ENCODE data around the gene ADCY1.

- TF ChIP-seq CTCF (IDR thresholded peaks at IDR 0.05; ENCODE audit: insufficient read depth, low read length, poor library complexity, severe bottlenecking) (no peak), EZH2phosphoT487 (conservative IDR thresholded peaks at IDR 0.05; ENCODE audit: low read length) (no peak)
Observed at GRCh38 chr7:45598886-45599520, 24.8 kb downstream of the ADCY1 start.

Measured in SU-DHL-6 (cell line).